Measurements from ENCODE around the gene LDLRAD4.

LDLRAD4 gene

DNA sequence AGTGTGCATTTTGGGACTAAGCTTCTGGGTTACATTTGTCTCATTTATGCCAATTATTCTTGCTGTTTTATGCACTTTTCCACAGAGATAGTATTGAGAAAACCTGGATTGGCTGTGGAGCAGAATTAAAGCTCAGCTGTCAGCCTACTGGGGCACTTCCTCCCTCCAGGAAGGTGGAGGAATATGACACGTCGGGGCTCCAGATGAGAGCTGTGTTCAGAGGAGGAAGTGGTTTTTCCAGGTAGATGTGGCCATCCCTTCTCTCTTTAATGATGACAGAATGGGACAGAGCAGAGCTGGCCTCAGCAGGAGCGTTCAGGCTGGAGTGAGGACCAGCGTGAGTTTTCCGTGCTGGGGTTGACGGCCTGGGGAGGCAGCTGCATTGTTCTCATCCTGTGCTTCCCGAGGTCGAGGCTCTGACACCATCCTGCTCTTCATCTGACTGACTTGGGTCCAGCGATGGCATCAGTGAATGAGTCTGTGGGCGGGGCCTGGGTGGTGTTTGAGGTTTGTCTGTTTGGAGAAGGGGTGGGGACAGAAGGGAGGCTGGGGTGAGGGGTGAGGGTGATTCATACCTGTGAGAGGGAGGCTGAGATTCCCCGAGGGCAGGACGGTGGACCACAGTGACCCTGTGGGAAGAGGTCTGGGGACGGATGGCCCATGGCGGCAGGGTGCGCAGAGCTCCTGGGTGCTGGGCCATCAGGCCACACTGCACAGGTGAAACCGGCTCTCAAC lies 207.0 kb downstream of the LDLRAD4 start:
- no peak overlapping the region for H3K4me2 ChIP-seq (ENCODE audit: low read length)
- no peak overlapping the region for H3K4me3 ChIP-seq (ENCODE audit: low read depth, low read length)
- TF ChIP-seq, protein P1, sequence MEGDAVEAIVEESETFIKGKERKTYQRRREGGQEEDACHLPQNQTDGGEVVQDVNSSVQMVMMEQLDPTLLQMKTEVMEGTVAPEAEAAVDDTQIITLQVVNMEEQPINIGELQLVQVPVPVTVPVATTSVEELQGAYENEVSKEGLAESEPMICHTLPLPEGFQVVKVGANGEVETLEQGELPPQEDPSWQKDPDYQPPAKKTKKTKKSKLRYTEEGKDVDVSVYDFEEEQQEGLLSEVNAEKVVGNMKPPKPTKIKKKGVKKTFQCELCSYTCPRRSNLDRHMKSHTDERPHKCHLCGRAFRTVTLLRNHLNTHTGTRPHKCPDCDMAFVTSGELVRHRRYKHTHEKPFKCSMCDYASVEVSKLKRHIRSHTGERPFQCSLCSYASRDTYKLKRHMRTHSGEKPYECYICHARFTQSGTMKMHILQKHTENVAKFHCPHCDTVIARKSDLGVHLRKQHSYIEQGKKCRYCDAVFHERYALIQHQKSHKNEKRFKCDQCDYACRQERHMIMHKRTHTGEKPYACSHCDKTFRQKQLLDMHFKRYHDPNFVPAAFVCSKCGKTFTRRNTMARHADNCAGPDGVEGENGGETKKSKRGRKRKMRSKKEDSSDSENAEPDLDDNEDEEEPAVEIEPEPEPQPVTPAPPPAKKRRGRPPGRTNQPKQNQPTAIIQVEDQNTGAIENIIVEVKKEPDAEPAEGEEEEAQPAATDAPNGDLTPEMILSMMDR (IDR thresholded peaks at IDR 0.05), result no peak
- no peaks in the 10 kb centered on the region for H3K9me3 ChIP-seq (ENCODE audit: control insufficient read depth, low read length)
- no peaks in the 10 kb centered on the region for H3K79me2 ChIP-seq
- no peak overlapping the region for H3K9ac ChIP-seq
- H2AFZ ChIP-seq, result no peak overlapping the region
- H3K36me3 ChIP-seq (ENCODE audit: control insufficient read depth, insufficient read depth, low read length), result no peaks in the 10 kb centered on the region
- H3K27ac ChIP-seq, result no peak overlapping the region
- H3K27me3 ChIP-seq (ENCODE audit: control insufficient read depth, insufficient read depth, low read length), result no peaks in the 10 kb centered on the region
- H3K4me1 ChIP-seq, result no peaks in the 10 kb centered on the region

DNA sequence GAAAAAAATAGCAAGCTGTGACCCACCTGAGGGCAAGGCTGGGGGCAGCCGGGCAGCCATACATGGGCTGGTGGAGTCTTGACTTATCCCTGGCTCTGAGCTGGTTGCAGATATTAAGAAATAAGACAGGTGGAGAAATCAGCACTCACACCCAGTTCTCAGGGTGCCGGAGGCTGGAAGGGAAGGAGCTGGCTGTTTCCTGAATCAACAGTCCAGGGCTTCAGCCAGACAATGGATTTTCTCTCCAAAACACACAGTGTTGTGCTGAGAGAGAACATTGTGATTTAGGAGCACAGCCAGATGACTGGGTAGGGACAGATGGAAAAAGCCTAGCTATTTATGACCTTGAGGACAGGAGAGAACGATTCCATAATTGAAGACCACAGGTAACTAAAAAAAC lies 208.8 kb downstream of the LDLRAD4 start:
- H3K4me3 ChIP-seq (ENCODE audit: low read depth, low read length), result no peak overlapping the region

DNA sequence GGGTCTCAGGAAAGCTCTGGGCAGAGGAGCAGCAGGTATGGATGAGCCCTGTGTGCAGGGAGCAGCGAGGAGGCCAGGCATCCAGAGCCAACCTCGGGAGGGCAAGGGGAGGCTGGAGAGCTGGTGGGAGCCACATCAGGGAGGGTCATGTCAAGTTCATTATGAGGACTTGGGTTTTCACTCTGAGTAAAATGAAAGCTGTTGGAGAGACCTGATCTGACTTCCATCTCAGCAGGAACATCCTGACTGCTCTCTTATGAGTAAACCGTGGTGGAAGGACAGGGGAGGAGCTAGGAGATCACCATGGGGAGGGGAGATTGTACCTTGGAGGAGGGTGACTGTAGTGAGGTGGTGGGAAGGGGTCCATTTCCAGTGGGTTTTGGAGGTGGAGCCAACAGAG lies 209.8 kb downstream of the LDLRAD4 start:
- Histone ChIP-seq H3K4me1 (no peaks in the 10 kb centered on the region), H3K4me2 (ENCODE audit: low read length) (no peak overlapping the region), H3K9me3 (ENCODE audit: control insufficient read depth, low read length) (no peaks in the 10 kb centered on the region), H3K36me3 (ENCODE audit: control insufficient read depth, insufficient read depth, low read length) (no peaks in the 10 kb centered on the region), H3K9ac (no peak overlapping the region), H3K27ac (no peak overlapping the region), H3K4me3 (ENCODE audit: low read depth, low read length) (no peak overlapping the region), H3K27me3 (ENCODE audit: control insufficient read depth, insufficient read depth, low read length) (no peaks in the 10 kb centered on the region), H2AFZ (no peak overlapping the region), H3K79me2 (no peaks in the 10 kb centered on the region)
- TF ChIP-seq, protein P1 (IDR thresholded peaks at IDR 0.05), result no peak

More for the DNA sequence above, 208.8 kb downstream of the LDLRAD4 start:
- H3K4me1 ChIP-seq, result no peaks in the 10 kb centered on the region
- H3K79me2 ChIP-seq, result no peaks in the 10 kb centered on the region
- H2AFZ ChIP-seq, result no peak overlapping the region
- no peak overlapping the region for H3K4me2 ChIP-seq (ENCODE audit: low read length)
- H3K27ac ChIP-seq, result no peak overlapping the region
- TF ChIP-seq, protein P1 (IDR thresholded peaks at IDR 0.05), result no peak
- H3K9ac ChIP-seq, result no peak overlapping the region
- no peaks in the 10 kb centered on the region for H3K36me3 ChIP-seq (ENCODE audit: control insufficient read depth, insufficient read depth, low read length)
- no peaks in the 10 kb centered on the region for H3K9me3 ChIP-seq (ENCODE audit: control insufficient read depth, low read length)
- H3K27me3 ChIP-seq (ENCODE audit: control insufficient read depth, insufficient read depth, low read length), result no peaks in the 10 kb centered on the region

DNA sequence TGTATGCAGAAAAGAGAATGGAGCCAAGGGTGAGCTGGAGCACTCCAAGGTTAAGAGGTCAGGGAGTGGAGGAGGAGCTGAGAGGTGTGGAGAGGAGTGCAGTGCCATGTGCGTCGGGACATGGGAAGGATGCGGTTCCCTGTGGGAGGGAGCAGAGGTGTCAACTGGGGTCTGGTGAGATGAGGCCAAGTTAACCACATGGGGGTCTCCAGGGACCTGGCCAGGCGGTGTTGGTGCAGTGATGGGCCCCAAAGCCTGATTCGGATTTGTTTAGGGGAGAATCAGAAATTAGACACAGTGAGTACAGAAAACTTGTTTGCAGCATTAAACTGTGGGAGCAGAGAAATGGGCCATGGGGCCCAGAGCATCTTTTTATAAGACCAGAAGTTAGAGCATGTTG lies 210.5 kb downstream of the LDLRAD4 start:
- Histone ChIP-seq H3K9me3 (ENCODE audit: control insufficient read depth, low read length) (no peaks in the 10 kb centered on the region), H3K4me2 (ENCODE audit: low read length) (no peak overlapping the region), H3K4me3 (ENCODE audit: low read depth, low read length) (no peak overlapping the region), H3K9ac (no peak overlapping the region), H2AFZ (no peak overlapping the region), H3K27me3 (ENCODE audit: control insufficient read depth, insufficient read depth, low read length) (no peaks in the 10 kb centered on the region), H3K4me1 (no peaks in the 10 kb centered on the region), H3K79me2 (no peaks in the 10 kb centered on the region), H3K27ac (no peak overlapping the region), H3K36me3 (ENCODE audit: control insufficient read depth, insufficient read depth, low read length) (no peaks in the 10 kb centered on the region)
- TF ChIP-seq, protein P1 (IDR thresholded peaks at IDR 0.05), result no peak
